ENCODE measurements around the gene CD200. TPM values are rescaled to one million over a fixed set of nuclear protein-coding genes. Genes with fewer than 3 reads are reported as not detected.

CD200 gene, protein sequence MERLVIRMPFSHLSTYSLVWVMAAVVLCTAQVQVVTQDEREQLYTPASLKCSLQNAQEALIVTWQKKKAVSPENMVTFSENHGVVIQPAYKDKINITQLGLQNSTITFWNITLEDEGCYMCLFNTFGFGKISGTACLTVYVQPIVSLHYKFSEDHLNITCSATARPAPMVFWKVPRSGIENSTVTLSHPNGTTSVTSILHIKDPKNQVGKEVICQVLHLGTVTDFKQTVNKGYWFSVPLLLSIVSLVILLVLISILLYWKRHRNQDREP
- total RNA-seq, result under 0.01 and 0.21 TPM in 2 replicates

DNA sequence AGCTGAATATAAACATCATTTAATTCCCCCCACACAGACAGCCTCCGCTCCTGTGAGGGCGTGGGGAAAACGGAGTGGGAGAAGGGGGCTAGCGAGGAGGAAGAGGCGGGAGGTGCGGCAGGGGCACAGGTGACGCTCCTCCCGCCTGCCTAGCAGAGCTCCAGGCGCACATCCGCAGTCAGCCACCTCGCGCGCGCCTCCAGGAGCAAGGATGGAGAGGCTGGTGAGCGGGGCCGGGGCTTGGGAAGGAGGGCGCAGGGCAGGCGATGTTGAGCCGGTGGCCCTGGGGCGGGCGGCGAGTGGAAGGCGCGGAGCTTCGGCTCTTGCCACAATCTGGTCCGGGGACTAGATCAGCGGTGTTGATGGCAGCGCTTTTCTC is at the start of gene CD200:
CD200 (plus strand) TSS at position 155 of the 379 bp plus-strand sequence; CDS start at position 212, 57 bp downstream.

DNA sequence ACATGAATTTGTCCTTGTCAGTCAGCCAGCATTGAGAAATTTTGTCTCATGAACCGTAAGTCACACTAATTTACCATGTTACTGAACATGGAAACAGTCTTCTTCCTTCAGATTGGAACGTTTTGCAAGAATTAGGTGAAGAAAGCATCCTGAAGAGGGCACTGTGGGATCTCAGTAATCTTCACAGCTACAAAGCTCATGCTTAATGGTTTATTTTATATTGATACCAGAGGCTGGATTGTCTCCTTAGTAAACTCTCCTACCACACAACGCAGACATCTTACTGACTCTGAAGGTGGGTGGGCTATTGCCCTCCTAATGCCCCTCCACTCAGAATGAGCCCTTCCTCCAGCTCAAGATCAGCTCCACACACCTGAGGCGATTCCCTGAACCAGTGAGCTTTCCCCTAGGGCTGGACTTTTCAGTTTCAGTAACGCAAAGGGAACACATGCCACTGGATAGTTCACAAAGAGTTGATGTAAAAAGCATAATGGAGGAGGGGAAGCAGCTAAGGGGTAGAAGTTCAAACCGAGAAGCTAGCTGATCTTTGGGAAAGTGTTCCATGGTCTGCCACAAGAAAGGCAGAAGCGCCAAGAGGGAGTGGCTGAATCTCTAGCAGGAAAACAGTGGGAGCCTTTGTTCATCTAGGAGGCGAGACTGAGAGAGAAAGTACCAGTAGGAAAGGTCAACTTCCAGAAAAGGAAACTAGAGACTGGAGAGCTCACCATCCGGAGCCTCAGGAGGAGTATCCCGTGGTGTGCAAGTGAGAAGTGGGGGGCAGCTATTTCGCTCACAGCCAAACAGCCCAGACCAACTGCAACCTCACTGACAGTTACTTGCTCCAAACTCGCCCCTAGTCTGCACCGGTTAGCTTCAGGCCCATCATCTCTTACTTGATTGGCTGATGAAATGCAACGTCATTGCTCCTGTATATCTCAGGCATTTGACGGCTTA is 39.3 kb upstream of the CD200 start, which contains the start of gene SLC9C1:
SLC9C1 (minus strand) TSS at position 849 of the 954 bp plus-strand sequence. CDS start 7,425 bp downstream, outside the sequence.

Other genes with a start within 250 kb of the CD200 start
- 15.4 and 37.0 TPM in 2 replicates for gene C3orf52, start 246.8 kb upstream of the CD200 start, total RNA-seq
- under 0.01 and 1.1 TPM in 2 replicates for gene GCSAM, start 199.9 kb upstream of the CD200 start, total RNA-seq
- 0.21 TPM in 1 of 2 replicates, not detected in the other for gene SLC9C1, start 38.9 kb upstream of the CD200 start, total RNA-seq
- gene BTLA, start 166.3 kb downstream of the CD200 start, total RNA-seq, result under 0.01 and 0.07 TPM in 2 replicates
- gene ATG3, start 228.8 kb downstream of the CD200 start, total RNA-seq, result 74.4 and 123 TPM in 2 replicates
- 28.0 and 32.0 TPM in 2 replicates for gene SLC35A5, start 228.9 kb downstream of the CD200 start, total RNA-seq